Measurements from ENCODE around the gene TXLNB.

DNA sequence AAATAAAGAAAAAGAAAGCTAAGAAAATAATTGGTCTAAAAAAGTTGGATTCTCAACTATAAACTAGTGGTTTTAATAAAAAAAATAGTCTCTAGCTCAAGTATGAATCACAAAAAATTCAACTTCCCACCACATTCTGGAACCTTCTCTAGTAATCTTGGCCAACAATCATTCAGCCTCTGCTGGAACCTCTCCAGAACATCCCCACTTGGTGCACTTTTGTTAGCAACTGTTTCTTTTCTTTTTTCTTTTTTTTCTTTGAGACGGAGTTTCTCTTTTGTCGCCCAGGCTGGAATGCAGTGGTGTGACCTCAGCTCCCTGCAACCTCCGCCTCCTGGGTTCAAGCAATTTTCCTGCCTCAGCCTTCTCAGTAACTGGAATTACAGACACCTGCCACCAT lies 35.7 kb downstream of the TXLNB start:
- TF ChIP-seq, protein P1, sequence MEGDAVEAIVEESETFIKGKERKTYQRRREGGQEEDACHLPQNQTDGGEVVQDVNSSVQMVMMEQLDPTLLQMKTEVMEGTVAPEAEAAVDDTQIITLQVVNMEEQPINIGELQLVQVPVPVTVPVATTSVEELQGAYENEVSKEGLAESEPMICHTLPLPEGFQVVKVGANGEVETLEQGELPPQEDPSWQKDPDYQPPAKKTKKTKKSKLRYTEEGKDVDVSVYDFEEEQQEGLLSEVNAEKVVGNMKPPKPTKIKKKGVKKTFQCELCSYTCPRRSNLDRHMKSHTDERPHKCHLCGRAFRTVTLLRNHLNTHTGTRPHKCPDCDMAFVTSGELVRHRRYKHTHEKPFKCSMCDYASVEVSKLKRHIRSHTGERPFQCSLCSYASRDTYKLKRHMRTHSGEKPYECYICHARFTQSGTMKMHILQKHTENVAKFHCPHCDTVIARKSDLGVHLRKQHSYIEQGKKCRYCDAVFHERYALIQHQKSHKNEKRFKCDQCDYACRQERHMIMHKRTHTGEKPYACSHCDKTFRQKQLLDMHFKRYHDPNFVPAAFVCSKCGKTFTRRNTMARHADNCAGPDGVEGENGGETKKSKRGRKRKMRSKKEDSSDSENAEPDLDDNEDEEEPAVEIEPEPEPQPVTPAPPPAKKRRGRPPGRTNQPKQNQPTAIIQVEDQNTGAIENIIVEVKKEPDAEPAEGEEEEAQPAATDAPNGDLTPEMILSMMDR (IDR thresholded peaks at IDR 0.05; ENCODE audit: extremely low read depth in 1 of 2, insufficient read depth in 1 of 2, low read depth in 1 of 2, low read length in 2 of 2): no peak
- TF ChIP-seq POLR2A (IDR thresholded peaks at IDR 0.05; ENCODE audit: low read depth, low read length): no peak
- TF ChIP-seq EZH2 (IDR thresholded peaks at IDR 0.05; ENCODE audit: borderline replicate concordance, low read depth, low read length, severe bottlenecking): no peak
- no peak for TF ChIP-seq FOS (IDR thresholded peaks at IDR 0.05; ENCODE audit: borderline replicate concordance, insufficient read depth, low read length)
- no peak for TF ChIP-seq POLR2AphosphoS5 (IDR thresholded peaks at IDR 0.05; ENCODE audit: insufficient read depth, low read depth, low read length)
- TF ChIP-seq, protein P2, sequence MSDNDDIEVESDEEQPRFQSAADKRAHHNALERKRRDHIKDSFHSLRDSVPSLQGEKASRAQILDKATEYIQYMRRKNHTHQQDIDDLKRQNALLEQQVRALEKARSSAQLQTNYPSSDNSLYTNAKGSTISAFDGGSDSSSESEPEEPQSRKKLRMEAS (IDR thresholded peaks at IDR 0.05; ENCODE audit: insufficient read depth, insufficient read length): no peak
- no peak for TF ChIP-seq MYC (IDR thresholded peaks at IDR 0.05; ENCODE audit: low read depth, low read length)

Data from endothelial cell of umbilical vein (primary cell).